HG03442 (cell line): ENCODE data around the gene LHPP.

Experiments
- ATAC-seq: cut with Tn5 transposase; IDR thresholded peaks from one replicate; pipeline ENCODE4 v1.9.1; 2021; ENCODE audit warnings: mild to moderate bottlenecking, moderate library complexity; ENCODE audit not compliant: unreplicated experiment

LHPP gene

DNA sequence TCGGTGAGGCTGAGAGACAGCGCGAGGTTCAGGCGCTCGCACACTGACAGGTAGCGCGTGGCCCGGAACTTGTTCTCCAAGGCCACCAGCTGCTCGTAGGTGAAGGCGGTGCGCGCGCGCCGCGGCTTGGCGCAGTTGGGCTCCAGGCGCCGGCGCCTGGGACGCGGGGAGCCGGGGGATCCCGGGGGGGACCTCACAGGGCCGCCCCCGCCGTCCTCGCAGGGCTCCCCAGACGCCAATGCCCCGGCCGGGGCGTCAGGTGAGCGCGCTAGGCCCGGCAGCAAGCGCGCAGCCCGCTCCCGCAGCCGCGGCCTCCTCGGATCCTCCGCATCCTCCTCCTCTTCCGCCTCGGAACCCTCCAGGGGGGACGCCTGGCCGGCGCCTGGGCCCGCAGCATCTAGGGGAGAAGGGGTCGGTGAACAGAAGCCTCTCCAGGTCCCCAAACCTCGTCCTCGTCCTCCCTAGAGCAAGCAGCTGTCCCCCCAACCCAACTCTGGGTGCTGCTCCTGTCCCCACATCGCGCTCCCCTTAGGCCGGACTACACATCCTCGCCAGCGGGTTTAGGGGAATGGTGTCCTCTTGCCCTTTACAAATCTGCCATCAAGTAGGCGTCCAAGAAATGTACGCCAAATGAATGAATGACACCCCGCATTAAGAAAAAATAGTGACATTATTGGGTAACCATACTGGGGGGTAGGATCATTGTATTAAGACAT is 13.7 kb upstream of the LHPP start:
- ATAC-seq, result no peak

DNA sequence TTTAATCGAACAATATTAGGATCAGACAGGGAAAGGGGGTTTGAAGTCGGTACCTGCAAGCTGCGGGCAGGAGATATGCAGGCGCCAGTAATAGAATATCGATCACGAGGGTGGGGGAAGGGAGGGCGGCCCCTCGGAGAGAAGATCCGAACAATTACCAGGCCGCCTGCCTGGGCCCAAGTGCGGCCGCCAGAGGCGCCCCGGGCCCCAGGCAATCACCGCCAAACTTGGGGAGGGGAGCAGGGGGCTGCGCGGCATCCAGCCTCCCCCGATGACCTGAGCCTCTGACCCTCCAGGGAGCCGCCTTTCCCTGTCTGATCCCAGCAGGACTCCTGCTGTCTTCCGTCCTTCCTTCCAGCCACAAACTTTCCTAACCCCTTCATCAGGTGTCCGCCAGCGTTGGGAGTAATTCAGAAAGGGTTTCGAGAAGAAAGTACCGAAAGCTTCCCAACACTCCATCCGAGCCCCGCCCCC is 12.9 kb upstream of the LHPP start:
- no peak for ATAC-seq

GRCh38 chr10:124449170-124450011 is 12.2 kb upstream of the LHPP start:
- ATAC-seq, result no peak

DNA sequence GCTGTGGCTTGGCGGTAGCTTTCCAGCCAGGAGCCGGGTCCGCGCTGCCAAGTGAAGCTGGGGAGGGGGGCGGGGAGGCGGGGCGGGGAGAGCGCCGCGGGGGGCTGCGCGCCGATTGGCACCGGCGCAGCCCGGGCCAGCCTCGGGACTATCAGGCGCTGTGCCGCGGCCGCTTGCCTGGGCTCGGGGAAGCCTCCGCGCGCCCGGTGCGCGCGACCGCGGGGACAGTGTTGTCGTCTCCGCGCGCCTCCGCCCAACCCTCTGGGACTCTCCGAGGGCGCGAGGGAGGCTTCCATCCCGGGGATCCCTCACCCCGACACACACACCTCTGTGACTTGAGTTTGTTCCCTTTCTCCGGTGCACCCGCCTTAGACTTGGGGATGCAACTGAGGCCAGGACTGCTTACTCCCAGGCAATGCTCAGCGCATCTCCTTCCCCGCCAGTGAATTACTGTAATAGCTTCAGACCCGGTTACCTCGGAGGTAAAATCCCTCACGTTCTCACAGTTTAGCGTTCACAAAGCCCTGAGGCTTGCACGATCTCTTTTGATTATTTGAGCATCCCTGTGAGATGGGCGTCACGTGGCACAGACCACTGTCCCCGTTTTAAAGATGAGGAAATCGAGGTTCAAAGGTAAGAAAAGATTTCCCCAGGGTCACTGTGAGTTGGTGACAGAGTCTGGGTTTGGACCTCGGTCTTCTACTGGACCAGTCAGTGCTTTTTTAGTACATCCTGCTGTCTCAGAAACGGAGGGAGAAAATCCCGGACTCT is 11.4 kb upstream of the LHPP start, which contains the start of gene NKX1-2:
NKX1-2 (minus strand) TSS at position 24 of the 771 bp plus-strand sequence. CDS start 92 bp downstream, outside the sequence.
- no peak for ATAC-seq

DNA sequence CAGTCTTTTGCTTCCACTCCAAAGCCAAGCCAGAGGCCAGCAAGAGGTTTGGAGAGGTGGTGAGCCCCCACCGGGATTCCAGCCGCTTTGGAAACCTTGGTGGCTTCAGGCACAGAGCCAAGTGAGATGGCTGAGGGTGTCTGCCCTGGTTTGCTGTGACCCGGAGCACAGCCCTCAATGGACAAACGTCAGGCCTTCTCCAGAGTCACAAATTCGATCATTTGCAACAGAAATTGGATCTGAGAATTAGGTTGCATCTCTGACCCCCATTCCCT is 10.9 kb upstream of the LHPP start:
- ATAC-seq, result no peak

GRCh38 chr10:124451276-124451675 is 10.3 kb upstream of the LHPP start:
- ATAC-seq, result no peak

DNA sequence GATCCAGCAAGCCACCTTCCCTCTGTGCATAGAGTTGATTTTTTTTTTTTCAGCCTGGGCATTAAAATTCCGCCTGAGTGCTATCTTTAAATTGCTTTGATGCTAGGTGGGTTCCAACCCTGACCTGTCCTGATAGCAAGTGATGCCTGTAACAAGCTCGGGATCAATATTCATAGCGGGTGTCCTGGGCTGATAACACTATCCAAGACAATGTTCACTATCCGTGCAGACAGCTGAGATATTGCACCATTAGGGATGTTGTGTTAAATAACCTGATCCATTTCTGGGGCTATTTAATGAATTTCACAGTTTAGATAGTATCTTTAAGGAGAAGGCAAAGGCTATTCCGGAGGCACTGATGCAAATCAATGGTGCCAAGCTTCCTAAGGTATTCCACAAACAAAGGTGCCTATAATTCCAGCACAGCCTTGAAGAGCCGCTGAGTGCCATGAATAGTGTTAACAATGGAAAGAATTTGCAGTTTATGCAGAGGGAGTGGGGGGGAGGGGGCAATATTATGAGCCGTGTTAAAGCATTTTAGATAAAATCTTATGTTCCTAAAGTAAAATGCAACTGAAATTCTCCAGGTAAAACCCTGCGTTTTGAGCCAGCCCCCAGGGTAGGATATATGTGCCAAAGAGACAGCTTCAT is 7.5 kb upstream of the LHPP start:
- no peak for ATAC-seq

GRCh38 chr10:124455441-124455840 is 6.2 kb upstream of the LHPP start:
- ATAC-seq, result no peak

GRCh38 chr10:124458473-124458872 is 3.1 kb upstream of the LHPP start:
- no peak for ATAC-seq

- no peak for ATAC-seq
These were observed 2.7 kb upstream of the LHPP start for GRCh38 chr10:124458889-124459288.

DNA sequence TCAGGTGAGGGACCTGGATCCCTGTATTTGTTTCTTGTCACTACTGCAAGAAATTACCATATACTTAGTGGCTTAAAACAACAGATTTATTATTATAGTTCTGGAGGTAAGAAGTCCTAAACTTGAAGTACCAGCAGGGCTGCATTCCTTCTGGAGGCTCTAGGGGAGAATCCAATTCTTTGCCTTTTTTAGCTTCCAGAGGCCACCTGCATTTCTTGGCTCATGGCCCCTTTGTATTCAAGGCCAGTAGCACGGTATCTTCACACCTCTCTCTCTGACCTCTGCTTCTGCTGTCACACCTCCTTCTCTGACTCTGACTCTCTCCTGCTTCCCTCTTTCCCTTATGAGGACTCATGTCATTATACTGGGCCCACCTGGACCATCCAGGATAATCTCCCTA is 2.2 kb upstream of the LHPP start:
- no peak for ATAC-seq

- ATAC-seq, result no peak
These were observed 1.5 kb upstream of the LHPP start for GRCh38 chr10:124460144-124460543.

- no peak for ATAC-seq
These were observed 699 bp downstream of the LHPP start for GRCh38 chr10:124462348-124462695.

DNA sequence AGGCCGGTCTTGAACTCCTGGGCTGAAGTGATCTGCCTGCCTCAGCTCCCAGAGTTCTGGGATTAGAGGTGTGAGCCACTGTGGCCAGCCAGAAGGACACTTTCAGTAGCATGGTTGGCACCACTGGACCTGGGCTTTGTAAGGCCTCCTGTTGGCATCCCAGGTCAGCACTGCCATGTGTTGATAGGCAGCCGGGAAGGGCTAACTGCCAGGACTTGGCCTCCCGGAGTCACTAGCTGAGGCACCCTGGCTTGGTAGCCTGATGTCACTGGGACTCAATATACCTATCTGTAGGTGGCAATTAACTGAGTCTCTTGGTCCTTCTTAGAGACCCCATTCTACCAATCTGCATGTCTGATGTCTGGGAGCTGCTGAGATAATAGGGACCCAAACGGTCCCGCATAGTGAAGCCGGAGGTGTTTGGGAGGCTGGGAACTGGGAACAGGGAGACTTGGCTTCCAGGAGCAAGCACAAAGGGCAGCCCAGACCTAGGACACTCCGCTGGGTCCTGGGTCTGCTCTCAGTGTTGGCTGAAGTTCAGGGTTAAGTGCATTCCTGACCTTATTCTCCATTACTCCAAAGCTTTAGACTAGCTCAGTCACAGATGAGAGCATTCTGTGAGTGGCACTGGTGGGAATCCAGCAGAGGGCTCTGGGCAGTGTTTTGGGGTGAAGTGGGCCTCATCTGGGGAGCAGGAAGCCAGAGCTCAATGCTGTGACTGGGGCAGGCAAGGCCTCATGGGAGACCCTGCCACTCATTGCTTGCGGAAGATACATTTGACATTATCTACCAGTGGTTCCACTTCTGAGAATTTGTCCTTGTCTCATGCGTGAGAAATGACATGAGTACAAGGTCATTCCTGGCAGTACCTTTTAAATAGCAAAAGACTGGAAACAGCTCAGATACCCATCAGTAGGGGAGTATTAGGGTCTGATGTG is 2.7 kb downstream of the LHPP start:
- no peak for ATAC-seq

DNA sequence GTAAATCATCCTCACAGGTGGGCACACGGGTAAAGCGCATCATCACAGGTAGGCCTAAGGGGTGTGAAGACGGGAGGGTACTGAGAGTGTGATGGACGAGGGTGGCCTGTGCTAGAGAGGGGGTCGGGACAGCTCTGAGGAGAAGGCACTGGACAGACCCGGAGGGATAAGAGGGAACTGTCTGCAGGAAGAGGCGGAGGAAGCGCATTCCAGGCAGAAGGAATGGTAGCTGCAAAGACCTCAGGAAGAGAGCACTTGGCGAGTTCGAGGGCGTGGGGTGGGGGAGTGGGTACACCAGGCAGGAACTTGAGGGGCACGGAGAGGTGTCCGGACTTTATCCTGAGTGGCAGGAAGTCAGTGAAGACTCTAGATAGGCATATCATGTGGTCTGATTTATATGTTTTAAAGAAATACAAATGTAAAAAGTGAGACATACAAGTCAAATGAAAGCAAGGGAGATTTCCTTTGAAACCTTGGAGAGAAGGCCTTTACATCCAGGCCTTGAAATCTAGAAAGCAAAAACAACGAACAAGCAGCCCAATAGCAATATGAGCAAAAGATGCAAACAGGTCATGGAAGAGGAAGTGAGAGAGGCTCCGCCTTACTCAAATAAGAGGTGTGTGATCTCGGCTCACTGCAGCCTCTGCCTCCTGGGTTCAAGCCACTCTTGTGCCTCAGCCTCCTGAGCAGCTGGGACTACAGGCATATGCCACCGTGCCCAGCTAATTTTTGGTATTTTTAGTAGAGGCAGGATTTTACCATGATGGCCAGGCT is 3.6 kb downstream of the LHPP start:
- no peak for ATAC-seq

GRCh38 chr10:124465777-124466488 is 4.3 kb downstream of the LHPP start:
- no peak for ATAC-seq

- no peak for ATAC-seq
These were observed 5.5 kb downstream of the LHPP start for GRCh38 chr10:124467165-124467564.

DNA sequence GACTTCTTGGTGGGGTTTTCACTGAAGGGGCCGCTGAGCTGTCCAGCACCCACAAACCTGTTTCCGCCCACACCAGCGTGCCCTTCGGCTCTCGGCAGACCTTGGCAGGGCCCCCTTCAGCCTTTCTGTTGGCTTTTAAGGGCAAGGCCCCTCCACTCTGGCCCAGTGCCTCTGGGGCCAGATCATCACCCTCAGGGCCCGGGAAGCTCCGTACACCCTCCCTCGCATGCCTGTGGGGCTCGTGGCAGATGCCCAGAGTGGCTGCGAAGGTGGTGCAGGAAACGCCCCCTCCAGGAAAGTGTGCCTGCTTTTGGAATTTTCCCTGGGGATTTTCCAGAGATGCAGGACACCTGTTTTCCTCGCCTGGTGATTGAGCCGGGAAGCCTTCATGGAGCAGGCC is 7.0 kb downstream of the LHPP start:
- ATAC-seq, result no peak
